Activated CD8-positive, alpha-beta T cell treated with anti-CD3 and anti-CD28 coated beads for 36 hours (primary cell): Measurements from ENCODE around the gene ABCA7. TPM values are rescaled to one million over a fixed set of nuclear protein-coding genes. Genes with fewer than 3 reads are reported as not detected.
A peak's percentile ranks its signal among the peaks of the same experiment; 100 is the strongest.

Experiments
- ATAC-seq: fragments of 200-7000 bp; cut with Tn5 transposase; one replicate; pipeline ENCODE4 v1.10.0; 2021; ENCODE audit warnings: mild to moderate bottlenecking, moderate library complexity
- CTCF ChIA-PET: fragments of 350-600 bp; sonication (Branson Sonifier 250); formaldehyde crosslinking; loops from one replicate; lab custom pipeline; 2021; ENCODE audit warnings: antibody characterized with exemption; lab: Charles Lee
- POLR2A ChIA-PET: fragments of 350-600 bp; sonication (Branson Sonifier 250); formaldehyde crosslinking; loops from one replicate; lab custom pipeline; 2021; ENCODE audit warnings: antibody characterized with exemption; lab: Charles Lee
- DNase-seq: peaks from one replicate; pipeline ENCODE4 v3.0.0-alpha.2; 2020
- H3K27ac Mint-ChIP-seq: one replicate; pipeline ENCODE4 v1.8.0; 2021; ENCODE audit warnings: mild to moderate bottlenecking, mixed read lengths
- H3K27me3 Mint-ChIP-seq: one replicate; pipeline ENCODE4 v1.8.0; 2021; ENCODE audit warnings: mixed read lengths
- H3K36me3 Mint-ChIP-seq: one replicate; pipeline ENCODE4 v1.8.0; 2021; ENCODE audit warnings: low read depth, mixed read lengths
- H3K4me1 Mint-ChIP-seq: one replicate; pipeline ENCODE4 v1.8.0; 2021; ENCODE audit warnings: low read depth, mixed read lengths
- H3K4me3 Mint-ChIP-seq: one replicate; pipeline ENCODE4 v1.8.0; 2021; ENCODE audit warnings: mild to moderate bottlenecking, moderate library complexity, mixed read lengths
- H3K9me3 Mint-ChIP-seq: one replicate; pipeline ENCODE4 v1.8.0; 2021; ENCODE audit warnings: mixed read lengths
- intact Hi-C: fragments of 100-400 bp; cut with micrococcal nuclease; formaldehyde crosslinking; loops from one replicate; pipeline ENCODE4 v1.10.0; 2022
- total RNA-seq, 2 experiments: library from RNA; stranded (reverse); gene quantifications; one replicate each; pipeline ENCODE4 v1.2.3, GENCODE V29; 2021
- TF ChIP-seq, protein P1 (sequence below): fragments of 200-600 bp; IDR thresholded peaks from one replicate; pipeline ENCODE4 v1.8.0; 2022; ENCODE audit warnings: antibody characterized with exemption, mild to moderate bottlenecking

ABCA7 gene
- total RNA-seq, 2 experiments from 2014 or later = 14.0 to 14.6 TPM

DNA sequence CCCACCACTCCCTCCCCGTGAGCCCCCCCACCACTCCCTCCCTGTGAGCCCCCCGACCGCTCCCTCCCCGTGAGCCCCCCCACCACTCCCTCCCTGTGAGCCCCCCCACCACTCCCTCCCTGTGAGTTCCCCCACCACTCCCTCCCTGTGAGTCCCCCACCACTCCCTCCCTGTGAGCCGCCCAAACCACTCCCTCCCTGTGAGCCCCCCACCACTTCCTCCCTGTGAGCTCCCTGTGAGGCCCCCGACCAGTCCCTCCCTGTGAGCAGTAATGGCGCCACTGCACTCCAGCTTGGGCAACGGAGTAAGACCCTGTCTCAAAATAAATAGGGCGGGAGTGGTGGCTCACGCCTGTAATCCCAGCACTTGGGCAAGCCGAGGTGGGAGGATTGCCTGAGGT, 9.9 kb downstream of the ABCA7 start:
- DNase-seq (no peak), ATAC-seq (no peak)
- TF ChIP-seq, protein P1, sequence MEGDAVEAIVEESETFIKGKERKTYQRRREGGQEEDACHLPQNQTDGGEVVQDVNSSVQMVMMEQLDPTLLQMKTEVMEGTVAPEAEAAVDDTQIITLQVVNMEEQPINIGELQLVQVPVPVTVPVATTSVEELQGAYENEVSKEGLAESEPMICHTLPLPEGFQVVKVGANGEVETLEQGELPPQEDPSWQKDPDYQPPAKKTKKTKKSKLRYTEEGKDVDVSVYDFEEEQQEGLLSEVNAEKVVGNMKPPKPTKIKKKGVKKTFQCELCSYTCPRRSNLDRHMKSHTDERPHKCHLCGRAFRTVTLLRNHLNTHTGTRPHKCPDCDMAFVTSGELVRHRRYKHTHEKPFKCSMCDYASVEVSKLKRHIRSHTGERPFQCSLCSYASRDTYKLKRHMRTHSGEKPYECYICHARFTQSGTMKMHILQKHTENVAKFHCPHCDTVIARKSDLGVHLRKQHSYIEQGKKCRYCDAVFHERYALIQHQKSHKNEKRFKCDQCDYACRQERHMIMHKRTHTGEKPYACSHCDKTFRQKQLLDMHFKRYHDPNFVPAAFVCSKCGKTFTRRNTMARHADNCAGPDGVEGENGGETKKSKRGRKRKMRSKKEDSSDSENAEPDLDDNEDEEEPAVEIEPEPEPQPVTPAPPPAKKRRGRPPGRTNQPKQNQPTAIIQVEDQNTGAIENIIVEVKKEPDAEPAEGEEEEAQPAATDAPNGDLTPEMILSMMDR = no peak
- Mint-ChIP-seq H3K4me1 (peaks cover 11% of the 10 kb centered on the region), H3K27me3 (no peaks in the 10 kb centered on the region), H3K9me3 (no peaks in the 10 kb centered on the region), H3K4me3 (no peak overlapping the region), H3K36me3 (peaks cover 5% of the 10 kb centered on the region), H3K27ac (no peak overlapping the region)
- intact Hi-C loops = no loop called here
- ChIA-PET CTCF (no interaction called here), POLR2A (interaction anchor here (1.1 kb wide), 1 partner anchor 16 kb away, joined by 3 read pairs; no protein-coding TSS in a partner anchor)

DNA sequence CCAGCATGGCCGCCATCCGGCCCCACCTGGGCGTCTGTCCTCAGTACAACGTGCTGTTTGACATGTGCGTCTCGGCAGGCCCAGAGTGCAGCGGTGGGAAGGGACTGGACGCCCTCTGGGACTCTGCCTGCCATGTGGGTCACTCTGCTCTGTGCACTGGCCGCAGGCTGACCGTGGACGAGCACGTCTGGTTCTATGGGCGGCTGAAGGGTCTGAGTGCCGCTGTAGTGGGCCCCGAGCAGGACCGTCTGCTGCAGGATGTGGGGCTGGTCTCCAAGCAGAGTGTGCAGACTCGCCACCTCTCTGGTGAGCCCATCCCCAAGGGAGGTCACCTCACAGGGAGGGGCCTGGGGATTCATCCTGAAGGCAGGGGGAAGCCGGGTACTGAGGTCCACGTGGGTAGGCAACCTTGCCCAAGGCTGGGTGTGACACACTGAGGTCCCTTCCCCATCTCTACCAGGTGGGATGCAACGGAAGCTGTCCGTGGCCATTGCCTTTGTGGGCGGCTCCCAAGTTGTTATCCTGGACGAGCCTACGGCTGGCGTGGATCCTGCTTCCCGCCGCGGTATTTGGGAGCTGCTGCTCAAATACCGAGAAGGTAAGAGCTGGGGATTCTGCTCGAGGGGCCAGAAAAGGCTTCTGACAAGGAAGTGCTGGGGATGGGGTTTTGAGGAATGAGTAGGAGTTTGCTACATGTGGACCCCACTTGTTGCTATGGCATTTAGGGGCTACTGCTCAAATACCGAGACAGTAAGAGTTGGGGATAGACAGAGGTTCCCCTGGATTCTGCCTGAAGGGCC, 11.3 kb downstream of the ABCA7 start:
- H3K27ac Mint-ChIP-seq = no peak overlapping the region
- TF ChIP-seq, protein P1 = no peak
- peaks cover 10% of the 10 kb centered on the region for H3K36me3 Mint-ChIP-seq
- CTCF ChIA-PET = no interaction called here
- ATAC-seq (no peak), DNase-seq (no peak)
- H3K4me3 Mint-ChIP-seq = no peak overlapping the region
- intact Hi-C loops = no loop called here
- peaks cover 9% of the 10 kb centered on the region for H3K4me1 Mint-ChIP-seq
- peaks cover under 1% of the 10 kb centered on the region for H3K9me3 Mint-ChIP-seq
- POLR2A ChIA-PET = interaction anchor here (1.0 kb wide), 1 partner anchor 8 kb away, joined by 5 read pairs; no protein-coding TSS in a partner anchor
- H3K27me3 Mint-ChIP-seq = no peaks in the 10 kb centered on the region

DNA sequence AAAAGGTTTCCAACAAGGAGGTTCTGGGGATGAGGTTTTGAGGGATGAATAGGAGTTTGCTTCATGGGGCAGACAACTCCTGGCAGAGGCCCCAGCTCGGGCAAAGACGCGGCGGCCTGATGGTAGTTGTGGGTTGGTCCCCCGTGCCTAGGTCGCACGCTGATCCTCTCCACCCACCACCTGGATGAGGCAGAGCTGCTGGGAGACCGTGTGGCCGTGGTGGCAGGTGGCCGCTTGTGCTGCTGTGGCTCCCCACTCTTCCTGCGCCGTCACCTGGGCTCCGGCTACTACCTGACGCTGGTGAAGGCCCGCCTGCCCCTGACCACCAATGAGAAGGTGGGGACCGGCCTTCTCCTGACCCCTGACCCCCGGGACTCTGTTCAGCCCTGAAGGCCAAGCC, 11.9 kb downstream of the ABCA7 start:
- Mint-ChIP-seq H3K9me3 (peaks cover 7% of the 10 kb centered on the region), H3K27ac (no peak overlapping the region), H3K36me3 (peaks cover 16% of the 10 kb centered on the region), H3K27me3 (no peaks in the 10 kb centered on the region), H3K4me3 (no peak overlapping the region), H3K4me1 (peaks cover 9% of the 10 kb centered on the region)
- TF ChIP-seq, protein P1 = no peak
- ATAC-seq = no peak
- CTCF ChIA-PET = no interaction called here
- POLR2A ChIA-PET = no interaction called here
- no peak for DNase-seq
- intact Hi-C loops = no loop called here

DNA sequence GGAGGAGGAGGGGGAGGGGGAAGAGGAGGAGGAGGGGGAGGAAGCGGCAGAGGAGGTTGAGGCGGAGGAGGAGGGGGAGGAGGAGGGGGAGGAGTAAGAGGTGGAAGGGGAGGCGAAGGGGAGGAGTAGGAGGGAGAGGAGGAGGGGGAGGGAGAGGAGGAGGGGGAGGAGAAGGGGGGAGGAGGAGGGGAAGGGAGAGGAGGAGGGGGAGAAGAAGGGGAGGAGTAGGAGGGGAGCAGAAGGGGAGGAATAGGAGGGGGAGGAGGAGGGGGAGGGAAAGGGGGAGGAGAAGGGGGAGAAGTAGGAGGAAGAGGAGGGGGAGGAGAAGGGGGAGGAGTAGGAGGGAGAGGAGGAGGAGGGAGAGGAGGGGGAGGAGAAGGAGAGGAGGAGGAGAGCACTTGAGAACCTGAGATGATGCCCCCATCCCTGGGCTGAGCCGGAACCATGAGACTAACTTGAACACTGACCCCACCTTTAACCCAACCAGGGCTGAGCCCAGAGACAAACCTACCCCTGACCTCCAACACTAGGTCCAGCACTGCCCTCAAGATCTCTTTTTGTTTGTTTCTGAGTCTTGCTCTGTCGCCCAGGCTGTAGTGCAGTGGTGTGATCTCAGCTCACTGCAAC, 12.6 kb downstream of the ABCA7 start:
- H3K4me1 Mint-ChIP-seq = peaks cover 11% of the 10 kb centered on the region
- POLR2A ChIA-PET = no interaction called here
- intact Hi-C loops = no loop called here
- H3K36me3 Mint-ChIP-seq = peaks cover 22% of the 10 kb centered on the region
- DNase-seq (no peak), ATAC-seq (no peak)
- H3K27ac Mint-ChIP-seq = peak overlapping the region; percentile 10
- no peaks in the 10 kb centered on the region for H3K27me3 Mint-ChIP-seq
- H3K4me3 Mint-ChIP-seq = no peak overlapping the region
- CTCF ChIA-PET = interaction anchor here (2.2 kb wide), 1 partner anchor 12 kb away, joined by 5 read pairs; no protein-coding TSS in a partner anchor
- TF ChIP-seq, protein P1 = no peak
- H3K9me3 Mint-ChIP-seq = peaks cover 10% of the 10 kb centered on the region
